NCI-H82 treated with DMSO at 0.1 percent for 48 hours (cell line): Measurements from ENCODE around the gene EHD4.
A peak's percentile ranks its signal among the peaks of the same experiment; 100 is the strongest.

Experiments
- DNase-seq: peaks from one replicate; lab custom pipeline; 2025; ENCODE audit not compliant: unreplicated experiment; lab: John Stamatoyannopoulos, UW

EHD4 gene

DNA sequence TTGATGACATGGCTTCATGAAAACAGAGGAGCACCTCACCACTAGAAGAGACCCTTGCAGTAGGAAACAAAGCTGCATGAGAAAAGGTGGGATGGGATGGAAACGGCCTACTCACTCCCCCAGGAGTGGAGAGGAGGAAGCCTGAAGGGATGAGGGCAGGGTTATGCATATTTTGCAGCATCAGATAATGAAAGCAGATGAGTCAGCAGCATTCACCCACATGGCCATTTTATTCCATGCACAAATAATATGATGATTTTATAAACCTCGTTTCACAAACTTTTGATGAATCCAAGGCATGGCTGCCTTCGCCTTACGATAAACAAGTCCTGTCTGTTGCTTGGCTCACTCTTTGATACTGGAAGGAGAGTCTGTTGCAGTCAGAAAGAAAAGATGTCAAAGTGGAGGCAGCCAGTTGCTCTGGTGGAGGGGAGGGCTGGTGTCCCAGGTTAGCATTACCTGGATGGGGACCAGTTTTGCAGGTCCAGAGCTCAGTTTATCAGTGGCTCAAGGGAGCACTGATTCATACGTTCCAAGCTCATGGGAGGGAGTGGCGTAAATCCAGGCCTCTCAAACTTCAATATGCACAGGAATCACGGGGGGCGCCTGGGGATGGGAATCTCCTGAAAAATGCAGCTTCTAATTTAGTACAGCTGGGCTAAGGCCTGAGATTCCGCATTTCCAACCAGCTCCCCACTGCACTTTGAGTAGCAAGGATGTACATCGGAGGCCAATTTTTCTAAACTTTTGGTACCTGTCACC lies 9.2 kb upstream of the EHD4 start:
- no peak for DNase-seq

DNA sequence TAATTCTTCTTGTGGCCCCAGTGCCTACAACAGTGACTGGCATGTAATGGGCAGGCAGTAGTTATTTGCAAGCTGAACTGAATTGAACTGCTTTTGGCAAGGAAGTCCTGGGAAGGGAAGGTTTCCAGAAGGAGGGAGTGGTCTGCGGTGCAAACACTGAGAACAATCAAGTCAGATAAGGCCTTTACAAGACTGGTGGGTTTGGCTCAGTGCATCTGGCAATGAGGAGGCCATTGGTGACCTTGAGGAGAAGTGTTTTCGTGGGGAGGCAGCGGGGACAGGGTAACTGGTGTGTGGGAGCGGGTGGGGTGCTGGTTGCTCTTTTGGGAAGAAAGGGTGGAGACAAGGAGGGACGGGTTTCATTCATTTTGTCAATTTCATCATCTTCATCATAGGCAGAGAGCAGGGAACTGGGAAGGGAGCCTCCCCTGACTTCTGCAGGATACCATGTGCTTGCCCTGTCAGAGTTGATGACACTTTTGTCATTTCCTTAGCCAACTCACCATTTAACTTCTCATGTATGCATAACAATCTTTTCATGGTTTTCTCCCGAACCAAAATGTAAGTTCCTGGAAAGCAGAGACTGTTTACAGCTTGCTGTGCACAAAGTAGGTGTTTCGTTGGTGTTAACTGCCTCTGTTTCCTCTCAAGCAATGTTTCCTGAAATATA lies 8.4 kb upstream of the EHD4 start:
- DNase-seq = no peak

DNA sequence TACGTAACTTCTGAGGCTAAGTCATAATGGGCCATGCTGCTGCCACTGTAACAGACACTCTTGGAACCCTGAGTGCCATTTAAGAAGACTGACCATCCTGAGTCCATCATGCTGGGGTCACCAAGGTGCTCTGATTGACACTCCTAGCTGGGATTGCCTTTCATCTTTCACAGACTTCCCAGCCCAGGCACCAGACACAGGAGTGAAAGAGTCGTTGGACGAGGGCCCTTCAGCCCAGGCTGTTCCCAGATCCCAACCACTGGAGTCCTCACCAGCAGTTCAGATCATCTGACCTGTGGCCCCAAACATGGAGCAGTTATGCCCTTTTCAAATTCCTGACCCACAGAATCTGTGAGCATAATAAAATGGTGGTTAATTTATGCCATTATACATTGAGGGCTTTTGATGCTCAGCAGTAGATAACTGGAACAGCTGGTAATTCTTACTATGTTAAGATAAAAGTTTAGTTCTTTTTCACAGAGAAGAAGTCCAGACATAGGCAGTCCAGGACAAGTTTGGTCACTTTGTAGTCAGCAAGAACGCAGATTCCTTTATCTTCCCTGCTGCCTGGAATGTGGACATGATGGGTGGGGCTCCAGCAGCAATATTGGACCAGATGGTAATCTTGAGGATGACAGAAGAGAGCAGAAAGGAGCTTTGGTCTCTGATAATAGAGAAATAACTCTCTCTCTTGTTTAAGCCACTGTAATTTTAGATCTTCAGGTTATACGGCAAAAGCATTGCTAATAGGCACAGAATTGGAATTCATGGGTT lies 7.3 kb upstream of the EHD4 start:
- DNase-seq = no peak

DNA sequence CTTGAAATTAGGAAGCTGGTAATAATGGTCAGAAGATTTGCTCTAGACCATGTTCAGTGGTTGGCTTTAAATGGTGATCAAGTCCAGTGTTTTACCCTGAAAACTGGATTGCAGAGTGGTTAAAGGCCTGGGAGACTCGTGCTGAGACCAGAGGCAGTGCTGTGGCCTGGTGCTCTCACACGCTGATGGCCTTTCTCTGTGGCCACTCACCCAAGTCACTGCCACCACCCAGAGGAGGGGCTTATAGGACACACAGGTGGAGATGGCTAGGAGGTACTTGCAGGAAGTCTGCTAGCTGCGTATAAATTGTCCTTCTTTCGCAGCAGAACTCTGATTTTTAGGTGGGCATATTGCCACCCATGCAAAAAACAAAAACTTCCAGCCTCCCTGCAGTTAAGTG lies 6.2 kb upstream of the EHD4 start:
- DNase-seq = no peak

DNA sequence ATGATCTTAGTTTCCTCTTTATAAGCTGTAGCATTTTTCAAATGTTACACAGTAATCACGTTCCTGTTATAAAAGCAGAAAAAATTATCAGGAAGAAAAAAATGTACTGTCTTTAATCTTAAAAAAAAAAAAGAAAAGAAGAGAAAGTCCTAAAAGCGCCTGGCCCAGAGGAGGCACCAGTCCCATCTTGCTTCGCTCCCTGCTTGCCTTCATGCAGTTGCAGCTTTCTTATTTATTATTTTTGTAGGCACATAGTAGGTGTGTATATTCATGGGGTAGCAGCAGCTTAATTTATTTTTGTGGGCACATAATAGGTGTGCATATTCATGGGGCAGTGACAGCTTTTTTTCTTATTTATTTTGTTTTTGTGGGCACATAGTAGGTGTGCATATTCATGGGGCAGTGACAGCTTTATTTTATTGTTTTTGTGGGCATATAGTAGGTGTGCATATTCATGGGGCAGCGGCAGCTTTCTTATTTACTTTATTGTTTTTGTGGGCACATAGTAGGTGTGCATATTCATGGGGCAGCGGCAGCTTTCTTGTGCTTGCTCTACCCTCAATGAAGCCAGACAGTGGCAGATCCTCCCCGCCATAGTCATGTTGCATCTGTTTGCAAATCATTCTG lies 5.5 kb upstream of the EHD4 start:
- DNase-seq = no peak

DNA sequence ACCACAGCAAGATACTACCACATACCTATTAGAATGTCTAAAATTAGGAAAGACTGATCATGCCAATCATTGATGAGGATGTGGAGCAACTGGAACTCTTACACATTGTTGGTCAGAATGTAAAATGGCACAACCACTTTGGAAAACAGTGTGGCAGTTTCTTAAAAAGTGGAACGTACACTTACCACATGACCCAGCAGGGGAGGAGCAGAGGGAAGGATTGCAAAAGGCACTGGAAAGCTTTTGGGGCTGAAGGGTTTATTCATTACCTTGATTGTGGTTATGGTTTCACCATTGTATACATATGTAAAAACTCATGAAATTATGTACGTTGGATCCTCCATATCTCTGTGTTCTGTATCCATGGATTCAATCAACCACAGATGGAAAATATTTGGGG lies 3.3 kb upstream of the EHD4 start:
- DNase-seq = no peak

DNA sequence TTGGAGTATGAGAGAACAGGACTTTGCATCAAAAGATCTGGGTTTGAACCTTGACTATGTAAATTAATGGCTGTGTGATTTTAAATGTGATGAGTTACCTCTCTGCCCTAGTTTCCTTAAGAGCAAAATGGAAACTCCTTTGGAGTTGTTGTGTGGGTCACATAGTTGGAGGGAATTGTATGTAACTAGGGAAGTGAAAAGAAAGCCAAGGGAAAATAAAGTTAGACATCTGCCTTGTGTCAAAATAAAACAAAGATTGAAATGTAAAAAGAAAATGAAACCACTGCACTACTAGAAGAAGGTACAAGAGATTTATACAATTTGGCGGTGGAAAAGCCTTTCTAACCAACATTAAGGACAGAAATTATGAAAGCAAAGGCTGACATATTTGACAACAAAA lies 1.7 kb upstream of the EHD4 start:
- DNase-seq = no peak

DNA sequence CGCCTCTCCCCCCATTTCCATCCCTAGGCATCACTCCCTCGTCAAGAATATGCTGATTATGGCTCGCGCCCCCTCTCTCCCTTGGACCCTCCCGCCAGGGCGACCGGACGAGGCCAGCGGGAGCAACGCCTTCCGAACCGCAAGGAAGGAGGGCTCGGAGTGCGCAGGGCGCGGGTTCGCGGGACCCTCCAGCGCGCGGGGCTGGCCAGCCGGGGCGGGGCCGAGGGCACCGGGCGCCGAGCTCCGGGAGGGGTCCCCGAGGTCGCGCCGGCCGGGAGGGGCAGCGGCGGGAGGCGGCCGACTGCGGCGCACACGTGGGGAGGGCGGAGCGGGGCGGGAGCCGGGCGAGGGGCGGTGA lies 483 bp downstream of the EHD4 start:
- no peak for DNase-seq

DNA sequence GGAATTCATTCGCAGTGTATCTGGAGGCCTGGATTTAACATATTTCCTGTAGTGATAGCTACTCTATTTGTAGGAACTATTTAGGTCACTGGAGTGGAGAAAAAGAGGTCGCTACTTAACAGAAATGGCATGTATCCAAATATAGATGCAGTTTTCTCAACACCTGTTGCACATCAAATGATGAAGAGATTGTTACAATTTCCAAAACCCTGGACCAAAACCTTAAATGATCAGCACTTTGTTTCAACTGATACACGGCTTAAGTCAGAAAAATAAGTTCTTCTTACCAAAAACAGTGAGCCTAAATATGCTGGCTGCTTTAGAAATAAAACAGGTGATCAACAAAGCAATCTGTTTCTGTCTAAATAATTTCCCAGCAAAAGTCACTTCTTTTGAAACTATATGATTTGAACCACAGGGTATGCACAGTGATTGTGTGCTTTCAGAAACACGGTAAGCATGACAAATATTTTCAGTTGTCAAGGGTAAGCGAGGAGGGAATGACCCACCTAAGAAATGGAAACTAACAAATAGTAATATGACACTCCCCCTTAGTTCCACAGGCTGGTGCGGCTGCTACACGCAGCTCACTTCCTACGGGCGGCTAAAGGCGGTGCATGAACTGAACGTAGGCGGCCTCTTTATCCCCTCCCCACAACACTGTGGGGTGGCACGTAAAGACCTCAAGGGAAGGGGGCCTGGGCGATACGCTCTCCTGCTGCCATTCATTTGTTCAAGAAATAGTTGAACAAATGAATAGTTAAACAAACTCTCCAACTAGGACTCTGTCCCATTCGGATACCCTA lies 1.1 kb downstream of the EHD4 start:
- DNase-seq = peak; percentile 32

DNA sequence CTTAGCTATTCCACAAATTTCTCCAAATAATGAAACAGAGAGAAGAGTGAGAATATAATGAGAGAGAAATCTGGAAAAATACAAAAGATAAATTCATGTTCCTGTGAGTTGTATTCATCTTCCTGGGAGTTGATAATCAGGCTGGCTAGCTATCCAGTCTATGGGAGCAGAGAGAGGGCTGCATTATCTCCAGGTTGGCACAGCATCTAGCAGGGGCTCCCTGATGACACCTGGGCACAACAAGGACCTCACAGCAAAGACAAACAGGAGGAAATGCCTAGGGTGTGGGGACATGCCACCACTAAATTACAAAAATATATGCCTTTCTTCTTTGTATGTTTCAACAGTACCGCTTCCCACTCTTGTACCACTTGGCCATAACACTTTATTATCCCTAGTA lies 1.9 kb downstream of the EHD4 start:
- DNase-seq = no peak

DNA sequence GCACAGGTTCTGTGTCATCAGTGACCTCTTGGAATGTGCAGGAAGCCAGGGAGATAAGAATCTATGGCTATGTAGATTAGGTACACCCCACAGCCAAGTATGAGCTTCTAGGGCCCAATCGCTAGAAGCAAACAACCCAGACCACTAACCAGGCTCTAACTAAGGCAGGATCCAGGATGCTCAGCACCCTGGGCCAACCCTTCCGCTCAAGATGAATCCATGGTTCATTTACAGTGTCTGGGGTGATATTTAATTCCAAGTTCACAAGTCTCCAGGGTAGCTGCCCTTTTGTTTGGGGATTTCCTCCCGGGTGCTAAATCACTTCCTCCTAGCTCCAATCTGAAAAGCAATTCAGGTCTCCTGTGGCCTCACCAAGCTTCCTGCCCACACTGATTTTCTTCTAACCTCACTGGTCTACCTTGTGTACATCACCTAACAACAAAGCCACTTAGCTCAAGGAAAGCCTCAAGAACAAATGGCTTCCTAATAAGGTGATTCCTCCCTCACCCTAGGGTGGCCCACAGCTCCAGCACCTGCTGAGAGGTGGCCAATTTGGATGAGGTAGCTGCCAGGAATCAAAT lies 2.4 kb downstream of the EHD4 start:
- no peak for DNase-seq

DNA sequence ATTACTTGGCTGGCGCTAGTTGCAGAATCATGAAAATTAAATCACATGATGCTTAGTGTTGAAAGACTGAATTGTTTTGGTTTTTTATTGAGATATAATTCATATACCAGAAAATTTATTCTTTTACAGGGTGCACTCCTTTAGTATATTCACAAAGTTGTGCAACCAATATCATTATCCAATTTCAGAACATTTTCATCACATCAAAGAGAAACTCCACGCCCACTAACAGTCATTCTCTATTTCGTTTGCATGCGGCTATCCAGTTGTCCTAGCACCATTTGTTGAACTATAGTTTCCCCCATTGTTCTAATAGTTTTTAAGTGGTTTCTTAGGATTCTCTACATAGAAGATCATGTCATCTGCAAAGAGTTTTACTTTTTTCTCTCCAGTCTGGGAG lies 3.7 kb downstream of the EHD4 start:
- no peak for DNase-seq

DNA sequence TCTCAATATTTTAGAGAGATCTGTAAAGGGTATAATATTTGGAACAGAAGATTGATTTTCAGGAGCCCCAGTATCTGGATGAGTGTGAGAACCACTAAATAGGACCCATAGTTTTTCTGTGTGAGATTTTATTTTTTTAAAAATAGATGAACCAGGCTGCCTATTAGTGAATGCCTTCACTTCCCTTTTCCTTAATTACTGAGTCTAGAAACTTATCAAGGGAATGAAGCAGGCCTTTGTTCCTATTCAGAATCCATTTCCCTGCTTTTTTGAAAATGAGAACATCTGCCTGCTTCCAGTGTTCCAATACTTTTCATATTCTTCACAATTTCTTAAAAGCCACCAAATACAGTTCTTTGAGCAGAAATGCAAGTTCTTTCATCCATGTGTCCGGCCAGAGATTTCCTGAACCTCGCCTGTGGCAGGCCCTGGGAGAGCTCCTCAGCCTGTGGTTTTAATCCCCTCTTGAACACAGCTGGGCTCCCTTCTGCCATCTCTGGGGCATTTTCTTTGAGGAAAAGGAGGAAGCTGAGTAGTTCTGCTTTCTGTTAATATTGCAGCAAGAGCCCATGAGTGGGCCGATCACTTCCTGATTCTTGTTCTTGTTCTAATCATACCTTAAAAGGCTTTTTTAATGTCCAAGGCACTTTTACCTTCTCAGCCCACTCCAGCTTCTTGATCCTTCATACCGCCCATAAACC lies 4.7 kb downstream of the EHD4 start:
- peak; percentile 23 for DNase-seq

DNA sequence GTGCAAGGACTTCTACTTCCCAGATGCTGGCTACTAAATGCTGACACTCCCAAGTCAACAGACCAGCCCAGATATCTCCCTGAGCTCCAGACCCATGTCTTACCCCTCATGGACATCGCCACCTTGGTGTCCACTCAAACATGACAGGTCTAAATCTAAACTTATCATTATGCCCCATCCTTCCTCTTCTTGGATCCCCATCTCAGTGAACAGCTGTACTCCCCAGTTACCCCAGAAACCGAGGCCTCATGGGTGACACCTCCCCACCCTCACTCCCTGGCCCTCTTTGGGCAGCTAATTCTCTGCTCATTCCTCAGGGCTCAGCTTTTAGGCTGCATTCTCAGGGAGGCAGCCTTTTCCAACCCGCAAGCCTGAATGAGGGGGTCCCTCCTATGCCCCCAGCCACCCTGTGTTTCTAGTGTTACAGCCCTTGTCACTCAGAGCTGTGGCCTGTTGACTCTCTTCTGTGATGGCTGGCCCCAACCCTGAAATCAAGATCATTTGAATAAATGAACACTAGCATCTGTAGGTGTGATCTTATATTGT lies 5.4 kb downstream of the EHD4 start:
- no peak for DNase-seq

DNA sequence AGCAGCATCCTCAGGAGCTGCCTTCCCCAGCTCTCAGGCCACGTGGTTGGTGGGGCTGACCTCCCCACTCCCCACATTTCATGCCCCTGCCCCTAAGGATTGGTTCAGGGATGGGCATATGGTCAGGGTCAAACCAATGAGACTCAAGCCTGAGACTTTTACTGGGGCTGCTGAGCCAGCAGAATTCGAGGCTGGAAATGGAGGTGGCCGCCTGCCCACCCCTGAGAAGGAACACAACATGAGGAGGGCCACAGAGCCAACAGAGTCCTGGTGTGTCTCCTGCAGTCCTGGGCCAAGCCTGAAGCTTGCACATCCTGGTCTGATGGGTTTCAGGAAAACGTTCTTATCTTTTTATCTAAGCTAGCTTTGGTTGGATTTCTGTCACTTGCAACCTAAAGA lies 5.9 kb downstream of the EHD4 start:
- no peak for DNase-seq

DNA sequence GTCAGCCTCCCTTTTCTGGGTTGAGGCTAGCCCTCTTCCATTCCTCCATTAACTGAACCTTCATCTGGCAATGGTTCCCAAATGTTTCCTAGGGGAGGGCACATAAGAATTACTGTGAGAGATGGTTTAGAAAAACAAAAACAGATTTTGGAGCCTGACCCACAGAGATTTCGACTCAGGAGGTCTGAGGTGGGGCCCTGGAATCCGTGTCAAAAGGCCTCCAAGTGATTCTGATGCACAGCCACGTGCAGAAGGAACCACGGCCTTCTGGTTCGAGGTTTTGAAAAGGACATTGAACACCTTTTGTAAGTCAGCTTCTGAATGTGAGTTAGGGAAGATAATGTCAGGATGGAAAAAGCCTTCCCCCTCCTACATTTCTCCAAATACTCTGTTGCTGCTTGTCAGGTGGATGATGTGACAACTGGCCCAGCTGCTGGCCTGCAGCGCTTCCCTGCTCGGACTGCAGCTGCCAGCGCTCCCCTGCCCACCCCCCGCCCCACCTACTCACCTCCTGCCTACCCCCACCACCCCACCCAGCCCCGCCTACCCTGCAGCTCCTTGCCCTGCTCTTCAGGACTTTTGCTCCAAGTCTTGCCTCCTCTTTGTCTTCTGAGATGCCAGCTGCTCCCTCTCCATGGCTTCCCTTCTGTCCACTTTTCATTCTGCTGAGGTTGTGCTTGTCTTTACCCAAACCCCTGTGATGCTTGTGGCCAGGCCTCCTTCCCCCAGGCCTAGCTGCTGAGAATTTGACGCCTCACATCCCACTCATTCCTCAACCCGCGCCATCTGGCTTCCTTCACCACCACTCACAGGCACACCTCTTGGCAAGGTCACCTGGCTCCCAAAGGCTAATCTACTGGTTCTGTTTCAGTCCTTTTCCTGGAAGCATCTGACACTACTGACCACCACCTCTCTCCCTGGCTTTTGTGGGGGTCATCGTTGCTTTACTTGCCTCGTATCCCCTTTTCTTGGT lies 6.6 kb downstream of the EHD4 start:
- no peak for DNase-seq

DNA sequence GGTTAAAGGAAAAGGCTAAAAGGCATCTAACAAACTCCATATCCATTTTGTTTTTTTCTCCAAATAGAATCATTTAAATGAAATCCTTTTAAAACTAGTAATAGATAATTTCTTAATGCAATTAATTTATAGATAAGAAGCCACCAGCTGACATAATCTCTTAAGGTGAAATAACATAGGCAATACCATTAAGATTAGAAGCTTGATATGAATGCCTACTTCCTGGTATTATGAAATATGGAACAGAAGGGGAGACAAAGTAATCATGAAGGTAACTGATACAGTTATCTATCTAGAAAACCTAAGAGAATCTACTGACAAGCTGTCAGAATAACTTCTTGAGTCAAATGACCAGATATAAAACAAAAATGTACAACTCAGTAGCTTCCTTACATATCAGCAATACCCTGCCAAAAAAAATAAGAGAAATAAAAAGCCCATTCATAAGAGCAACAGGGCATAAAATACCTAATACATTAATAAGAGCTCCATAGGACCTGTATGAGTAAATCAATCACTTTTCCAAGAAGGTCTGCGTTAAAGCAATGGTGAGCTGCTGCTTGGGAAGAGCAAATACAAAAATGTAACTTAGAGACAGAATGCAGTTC lies 10.7 kb downstream of the EHD4 start:
- no peak for DNase-seq

DNA sequence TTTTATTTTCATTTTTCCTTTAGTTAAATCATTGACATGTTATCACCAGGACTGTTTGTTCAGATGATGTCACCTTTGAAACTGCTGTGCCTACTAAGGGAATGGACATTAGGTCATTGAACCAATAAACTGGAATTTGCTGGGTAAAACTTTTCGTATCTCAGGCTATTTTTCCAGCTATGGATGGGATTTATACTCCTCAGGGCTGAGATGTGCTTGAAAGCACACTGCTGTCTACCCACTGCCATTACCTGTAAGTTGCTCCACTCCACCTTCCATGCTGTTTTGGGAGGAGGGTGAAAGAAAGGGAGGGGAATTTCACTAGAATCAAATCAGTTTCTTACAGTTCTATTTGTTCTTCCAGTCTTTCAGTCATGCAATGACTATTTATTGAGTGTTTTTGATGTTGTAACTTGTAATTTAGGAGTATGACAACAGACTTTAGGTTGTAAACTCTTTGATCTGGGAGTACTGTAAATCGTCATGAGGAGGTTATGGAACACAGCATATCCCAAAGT lies 11.3 kb downstream of the EHD4 start:
- DNase-seq = no peak
